ENCODE results near the gene FRMD4A. TPM values are rescaled to one million over a fixed set of nuclear protein-coding genes. Genes with fewer than 3 reads are reported as not detected.
A peak's percentile ranks its signal among the peaks of the same experiment; 100 is the strongest.

Gene FRMD4A
- total RNA-seq, 1 experiment from 2014 or later: 17.1 TPM

GRCh38 chr10:14358886-14359573 lies 28.3 kb upstream of the FRMD4A start:
- Histone ChIP-seq H3K27me3 (no peaks in the 10 kb centered on the region), H3K36me3 (no peaks in the 10 kb centered on the region), H3K9me3 (replicated peaks) (no peaks in the 10 kb centered on the region), H3K4me3 (no peak overlapping the region), H3K27ac (peak overlapping the region; percentile 87), H3K4me1 (peaks cover 27% of the 10 kb centered on the region)
- DNase-seq: peak; percentile 38 to 76

DNA sequence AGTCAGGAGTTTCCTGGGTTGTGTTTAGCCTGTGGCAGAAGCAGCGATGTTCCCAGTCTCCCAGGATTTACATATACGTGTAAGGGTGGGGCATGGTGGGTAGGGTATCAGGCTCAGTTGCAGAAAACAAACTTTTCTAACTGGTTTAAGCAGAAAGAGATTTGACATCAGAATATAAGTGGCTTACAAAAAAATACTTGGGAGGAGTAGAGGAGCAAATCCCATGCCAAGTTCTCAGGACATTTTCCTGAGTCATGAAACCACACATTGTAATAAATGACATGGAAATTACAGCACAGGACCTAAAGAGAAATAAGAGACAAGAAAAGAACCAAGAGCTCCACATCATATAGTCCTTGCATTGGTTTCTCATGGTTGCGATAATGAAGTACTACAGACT lies 26.2 kb upstream of the FRMD4A start:
- no peaks in the 10 kb centered on the region for H3K9me3 ChIP-seq (replicated peaks)
- peak overlapping the region; percentile 29; the same call in 1 of the 2 replicates for H3K27ac ChIP-seq
- no peaks in the 10 kb centered on the region for H3K27me3 ChIP-seq
- DNase-seq: peak in 1 of 2 experiments; percentile 16
- no peak overlapping the region for H3K4me3 ChIP-seq
- no peaks in the 10 kb centered on the region for H3K36me3 ChIP-seq
- H3K4me1 ChIP-seq: peaks cover 23% of the 10 kb centered on the region

- no peaks in the 10 kb centered on the region for H3K36me3 ChIP-seq
- DNase-seq: no peak
- no peak overlapping the region for H3K27ac ChIP-seq
- no peaks in the 10 kb centered on the region for H3K27me3 ChIP-seq
- H3K4me1 ChIP-seq: peaks cover 23% of the 10 kb centered on the region
- no peaks in the 10 kb centered on the region for H3K9me3 ChIP-seq (replicated peaks)
- H3K4me3 ChIP-seq: no peak overlapping the region
Measured at GRCh38 chr10:14355750-14356149, 25.0 kb upstream of the FRMD4A start.

- Histone ChIP-seq H3K4me1 (peaks cover 7% of the 10 kb centered on the region), H3K27me3 (no peaks in the 10 kb centered on the region), H3K9me3 (replicated peaks) (no peaks in the 10 kb centered on the region), H3K4me3 (no peak overlapping the region), H3K27ac (no peak overlapping the region), H3K36me3 (no peaks in the 10 kb centered on the region)
- no peak for DNase-seq
Measured at GRCh38 chr10:14353291-14353913, 22.7 kb upstream of the FRMD4A start.

GRCh38 chr10:14350006-14350405 lies 19.3 kb upstream of the FRMD4A start:
- no peak overlapping the region for H3K27ac ChIP-seq
- DNase-seq: no peak
- H3K36me3 ChIP-seq: no peaks in the 10 kb centered on the region
- H3K4me3 ChIP-seq: no peak overlapping the region
- no peaks in the 10 kb centered on the region for H3K27me3 ChIP-seq
- no peaks in the 10 kb centered on the region for H3K4me1 ChIP-seq
- H3K9me3 ChIP-seq (replicated peaks): no peaks in the 10 kb centered on the region; the same call in 1 of the 2 replicates

DNA sequence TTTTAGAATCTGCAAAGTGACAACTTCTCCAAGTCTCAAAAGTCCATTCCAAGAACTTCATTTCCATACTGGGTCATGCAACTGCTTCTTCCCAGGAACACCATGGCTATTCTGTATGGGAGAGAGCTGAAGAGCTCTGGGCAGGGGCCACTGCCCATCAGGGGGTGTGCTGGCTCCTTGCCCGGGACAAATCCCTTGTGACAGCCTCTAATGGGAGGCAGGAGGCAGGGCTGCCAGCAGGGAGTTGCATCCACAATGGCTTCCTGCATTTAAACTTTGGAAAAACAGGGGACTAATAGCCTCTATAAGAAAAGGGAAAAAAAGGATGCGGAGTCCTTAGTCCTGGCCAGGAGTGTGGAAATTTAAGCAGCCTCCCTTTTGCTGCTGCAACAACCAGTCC lies 18.4 kb upstream of the FRMD4A start:
- H3K4me1 ChIP-seq: no peaks in the 10 kb centered on the region
- H3K27me3 ChIP-seq: no peaks in the 10 kb centered on the region
- H3K27ac ChIP-seq: no peak overlapping the region
- no peaks in the 10 kb centered on the region; the same call in 1 of the 2 replicates for H3K9me3 ChIP-seq (replicated peaks)
- no peaks in the 10 kb centered on the region for H3K36me3 ChIP-seq
- DNase-seq: peak in 1 of 2 experiments; percentile 10
- no peak overlapping the region for H3K4me3 ChIP-seq

GRCh38 chr10:14345262-14345661 lies 14.5 kb upstream of the FRMD4A start:
- Histone ChIP-seq H3K4me3 (no peak overlapping the region), H3K27me3 (no peaks in the 10 kb centered on the region), H3K36me3 (no peaks in the 10 kb centered on the region), H3K4me1 (no peaks in the 10 kb centered on the region), H3K27ac (no peak overlapping the region), H3K9me3 (replicated peaks) (no peaks in the 10 kb centered on the region; the same call in 1 of the 2 replicates)
- no peak for DNase-seq

- peak in 1 of 2 experiments; percentile 13 for DNase-seq
- Histone ChIP-seq H3K4me1 (no peaks in the 10 kb centered on the region), H3K9me3 (replicated peaks) (no peaks in the 10 kb centered on the region; the same call in 1 of the 2 replicates), H3K36me3 (no peaks in the 10 kb centered on the region), H3K4me3 (no peak overlapping the region), H3K27ac (no peak overlapping the region), H3K27me3 (no peaks in the 10 kb centered on the region)
Measured at GRCh38 chr10:14340051-14340744, 9.5 kb upstream of the FRMD4A start.

DNA sequence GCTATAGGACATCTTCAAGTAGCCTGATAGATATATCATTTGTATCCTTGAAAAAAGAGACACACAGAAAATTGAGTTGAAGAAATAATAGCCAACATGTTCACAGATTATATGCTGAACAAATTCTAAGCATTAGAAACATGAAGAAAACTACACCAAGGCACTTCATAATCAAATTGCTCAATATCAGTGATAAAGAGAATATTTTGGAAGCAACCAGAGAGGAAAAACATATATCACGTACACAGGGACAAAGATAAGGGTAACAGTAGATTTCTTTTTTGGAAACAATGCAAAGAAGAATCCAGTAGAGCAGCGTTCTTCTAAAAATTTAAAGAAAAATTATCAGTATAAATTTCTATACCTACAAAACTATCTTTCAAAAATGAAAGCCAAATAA lies 6.0 kb upstream of the FRMD4A start:
- no peaks in the 10 kb centered on the region for H3K36me3 ChIP-seq
- no peaks in the 10 kb centered on the region for H3K4me1 ChIP-seq
- DNase-seq: no peak
- H3K4me3 ChIP-seq: no peak overlapping the region
- no peak overlapping the region for H3K27ac ChIP-seq
- H3K27me3 ChIP-seq: no peaks in the 10 kb centered on the region
- no peaks in the 10 kb centered on the region; the same call in 1 of the 2 replicates for H3K9me3 ChIP-seq (replicated peaks)

- H3K27me3 ChIP-seq: no peaks in the 10 kb centered on the region
Measured at GRCh38 chr10:14334771-14335170, 4.0 kb upstream of the FRMD4A start.

DNA sequence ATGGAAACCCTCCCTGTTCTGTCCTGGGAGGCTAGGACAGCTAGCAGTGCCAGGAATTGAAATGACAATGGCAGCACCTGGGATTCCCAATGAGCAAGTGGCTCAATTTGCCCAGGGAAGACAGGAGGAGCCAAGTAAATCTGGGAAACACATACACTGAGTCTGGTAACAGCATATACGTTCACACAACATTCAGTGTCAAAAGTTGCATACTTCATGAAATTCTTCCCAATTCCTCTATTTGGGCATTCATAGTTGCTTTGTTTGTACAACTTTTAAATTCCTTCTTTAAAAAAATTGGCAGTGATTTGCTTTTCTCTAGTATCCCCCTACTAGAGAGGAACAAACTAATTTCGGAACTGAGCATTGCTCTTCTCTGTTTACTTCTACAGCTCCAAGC lies 2.9 kb upstream of the FRMD4A start:
- Histone ChIP-seq H3K4me3 (no peak overlapping the region), H3K4me1 (no peaks in the 10 kb centered on the region), H3K27ac (no peak overlapping the region), H3K36me3 (no peaks in the 10 kb centered on the region), H3K9me3 (replicated peaks) (no peaks in the 10 kb centered on the region; the same call in 1 of the 2 replicates), H3K27me3 (no peaks in the 10 kb centered on the region)
- no peak for DNase-seq

More at GRCh38 chr10:14334771-14335170, 4.0 kb upstream of the FRMD4A start:
- DNase-seq: no peak
- no peak overlapping the region for H3K27ac ChIP-seq
- no peaks in the 10 kb centered on the region for H3K4me1 ChIP-seq
- no peaks in the 10 kb centered on the region; the same call in 1 of the 2 replicates for H3K9me3 ChIP-seq (replicated peaks)
- no peak overlapping the region for H3K4me3 ChIP-seq
- no peaks in the 10 kb centered on the region for H3K36me3 ChIP-seq

DNA sequence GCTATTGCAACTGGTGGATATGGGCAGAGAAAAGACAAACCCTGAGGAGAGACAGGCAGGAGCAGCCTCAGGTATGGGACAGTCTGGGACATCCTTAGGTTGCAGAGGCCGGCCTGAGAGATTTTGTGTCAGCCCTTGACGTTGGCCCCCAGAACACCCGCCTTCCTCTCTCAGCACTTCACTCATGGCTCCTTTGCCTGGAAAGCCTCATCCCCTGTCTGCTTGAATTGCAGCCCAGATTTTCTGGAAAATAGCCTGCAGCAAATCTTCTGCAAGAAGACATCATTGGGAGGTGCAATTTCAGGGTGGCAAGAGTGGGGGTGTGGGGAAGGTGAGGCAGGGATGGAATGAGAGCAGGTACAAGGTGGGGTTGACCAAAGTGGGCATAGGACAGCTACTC lies 2.2 kb upstream of the FRMD4A start:
- Histone ChIP-seq H3K9me3 (replicated peaks) (no peaks in the 10 kb centered on the region; the same call in 1 of the 2 replicates), H3K36me3 (no peaks in the 10 kb centered on the region), H3K27ac (no peak overlapping the region), H3K4me1 (no peaks in the 10 kb centered on the region), H3K4me3 (no peak overlapping the region), H3K27me3 (no peaks in the 10 kb centered on the region)
- DNase-seq: no peak

- H3K4me1 ChIP-seq: no peaks in the 10 kb centered on the region
- H3K4me3 ChIP-seq: no peak overlapping the region
- H3K9me3 ChIP-seq (replicated peaks): peaks cover 3% of the 10 kb centered on the region; the same call in 1 of the 2 replicates
- H3K27me3 ChIP-seq: no peaks in the 10 kb centered on the region
- peak in 1 of 2 experiments; percentile 24 for DNase-seq
- no peak overlapping the region for H3K27ac ChIP-seq
- H3K36me3 ChIP-seq: no peaks in the 10 kb centered on the region
Measured at GRCh38 chr10:14329746-14330173, 964 bp downstream of the FRMD4A start.

GRCh38 chr10:14328881-14329672 lies 1.6 kb downstream of the FRMD4A start:
- H3K27me3 ChIP-seq: no peaks in the 10 kb centered on the region
- peaks cover 3% of the 10 kb centered on the region; the same call in 1 of the 2 replicates for H3K9me3 ChIP-seq (replicated peaks)
- DNase-seq: no peak
- no peaks in the 10 kb centered on the region for H3K36me3 ChIP-seq
- no peak overlapping the region for H3K4me3 ChIP-seq
- H3K4me1 ChIP-seq: no peaks in the 10 kb centered on the region
- no peak overlapping the region for H3K27ac ChIP-seq
